Transverse colon (tissue), 4 donors: ENCODE measurements around the gene KRTAP21-2. TPM values are rescaled to one million over a fixed set of nuclear protein-coding genes. Genes with fewer than 3 reads are reported as not detected.

Source experiments
- DNase-seq: peaks from one replicate; pipeline ENCODE4 v3.0.0-alpha.2; 2019
- H3K27ac ChIP-seq, 4 donors: fragments of 200-600 bp; sonication (generic); 2 replicates each; pipeline ENCODE4 v1.5.1; 2016 to 2018; ENCODE audit warnings: inconsistent platforms in 4 of 4
- H3K27me3 ChIP-seq: fragments of 200-600 bp; sonication (generic); 2 replicates; pipeline ENCODE4 v1.5.1; 2017; ENCODE audit warnings: inconsistent platforms
- H3K36me3 ChIP-seq, 4 donors: fragments of 200-600 bp; sonication (generic); 2 replicates each; pipeline ENCODE4 v1.5.1; 2017 to 2019; ENCODE audit warnings: inconsistent platforms in 4 of 4
- H3K4me1 ChIP-seq, 4 donors: fragments of 200-600 bp; sonication (generic); 2 replicates each; pipeline ENCODE4 v1.5.1; 2017 to 2020; ENCODE audit warnings: inconsistent platforms in 4 of 4
- H3K4me3 ChIP-seq, 4 donors: fragments of 200-600 bp; sonication (generic); 1 replicate in 1 of 4; 2 replicates in 3 of 4; pipeline versions ENCODE4 v1.5.1 to v1.6.1; 2017 to 2019; ENCODE audit warnings: inconsistent platforms in 4 of 4
- H3K9me3 ChIP-seq, 2 donors: fragments of 200-600 bp; sonication (generic); 2 replicates each; pipeline ENCODE4 v1.5.1; 2017 to 2019; ENCODE audit warnings: inconsistent platforms in 2 of 2
- CTCF ChIP-seq, 5 experiments: fragments of 200-600 bp in 3 of 5; fragments of 450-650 bp in 2 of 5; sonication (generic) in 3 of 5; IDR thresholded peaks; 1 replicate in 2 of 5; 2 replicates in 3 of 5; pipeline ENCODE4 v1.5.1; 2016 to 2017; ENCODE audit warnings: antibody characterized with exemption in 5 of 5, inconsistent platforms in 3 of 5, mild to moderate bottlenecking in 2 of 5, moderate library complexity in 1 of 5
- EP300 ChIP-seq: sonication (generic); formaldehyde crosslinking; IDR thresholded peaks from one replicate; pipeline ENCODE4 v1.6.1; 2017; ENCODE audit warnings: antibody characterized with exemption, low read depth
- POLR2A ChIP-seq: fragments of 450-650 bp; IDR thresholded peaks from one replicate; pipeline ENCODE4 v1.6.1; 2016; ENCODE audit warnings: antibody characterized with exemption, mild to moderate bottlenecking, moderate library complexity
- POLR2AphosphoS5 ChIP-seq, 3 donors: sonication (generic); formaldehyde crosslinking; IDR thresholded peaks; one replicate each; pipeline ENCODE4 v1.6.1; 2016; ENCODE audit warnings: antibody characterized with exemption in 3 of 3
- WGBS, 2 donors: methylation state at CpG; one replicate each; pipeline ENCODE4 v1.1.5; 2018; ENCODE audit warnings: low coverage in 1 of 2; 5-methylcytosine and 5-hydroxymethylcytosine counted together
- in situ Hi-C, 4 donors: fragments of 200-750 bp; cut with MboI; loops; one replicate each; pipeline versions ENCODE4 v1.15.0 to v1.15.1; 2017; ENCODE audit warnings: low sequenced_read_pairs in 3 of 4, low pct_ligation_motif_present in 1 of 4, low pct_unique_long_range_greater_than_20kb in 1 of 4
- intact Hi-C: fragments of 100-400 bp; cut with DNase I; formaldehyde crosslinking; loops from one replicate; pipeline ENCODE4 v1.15.1; 2023; ENCODE audit warnings: low total_unique reads
- total RNA-seq, 4 donors: library from RNA; depleted of rRNA; stranded (reverse); fragments of >200 nt; gene quantifications; one replicate each; pipeline ENCODE4 v1.1.0, GENCODE V29; 2016

The KRTAP21-2 gene
- total RNA-seq, 4 donors from 2014 or later: not detected

GRCh38 chr21:30719401-30719800, 27.7 kb downstream of the KRTAP21-2 start:
- no peak for TF ChIP-seq POLR2A
- no peak for TF ChIP-seq EP300
- no peak for TF ChIP-seq CTCF (IDR thresholded peaks at IDR 0.05)
- no peak for TF ChIP-seq POLR2AphosphoS5 (IDR thresholded peaks at IDR 0.05)
- WGBS, 2 donors: 87 to 100% methylated on average over 1 of the region's 1 CpG
- H3K27me3 ChIP-seq: no peaks in the 10 kb centered on the region
- no peak overlapping the region for H3K4me3 ChIP-seq
- in situ Hi-C loops: no loop called here
- DNase-seq: no peak
- no peak overlapping the region for H3K27ac ChIP-seq
- H3K4me1 ChIP-seq: no peaks in the 10 kb centered on the region
- no peaks in the 10 kb centered on the region for H3K36me3 ChIP-seq
- H3K9me3 ChIP-seq: peaks cover 0 to 3% of the 10 kb centered on the region in 2 donors
- intact Hi-C loops: no loop called here

GRCh38 chr21:30718239-30718909, 28.7 kb downstream of the KRTAP21-2 start, which contains the start of gene KRTAP21-3:
Gene KRTAP21-3 (minus strand): TSS chr21:30718777. CDS start chr21:30718759, 18 bp downstream.
- Histone ChIP-seq H3K27ac (no peak within 1 kb of the TSS), H3K4me3 (no peak within 1 kb of the TSS), H3K36me3 (no peaks in the 10 kb centered on the region), H3K27me3 (no peaks in the 10 kb centered on the region), H3K4me1 (no peaks in the 10 kb centered on the region), H3K9me3 (peaks cover 0 to 3% of the 10 kb centered on the region in 2 donors)
- intact Hi-C loops: no loop called here
- WGBS, 2 donors: 68 to 71% methylated on average over 3 of the region's 3 CpGs
- TF ChIP-seq POLR2A (no peak), CTCF (IDR thresholded peaks at IDR 0.05) (no peak), POLR2AphosphoS5 (IDR thresholded peaks at IDR 0.05) (no peak), EP300 (no peak)
- in situ Hi-C loops: no loop called here
- DNase-seq: no peak

- Histone ChIP-seq H3K36me3 (no peaks in the 10 kb centered on the region), H3K4me3 (no peak overlapping the region), H3K27me3 (no peaks in the 10 kb centered on the region), H3K9me3 (peaks cover 0 to 6% of the 10 kb centered on the region in 2 donors), H3K27ac (no peak overlapping the region), H3K4me1 (no peaks in the 10 kb centered on the region)
- in situ Hi-C loops: no loop called here
- no peak for TF ChIP-seq POLR2AphosphoS5 (IDR thresholded peaks at IDR 0.05)
- no peak for TF ChIP-seq POLR2A
- no peak for TF ChIP-seq EP300
- TF ChIP-seq CTCF (IDR thresholded peaks at IDR 0.05): no peak
- intact Hi-C loops: no loop called here
- DNase-seq: no peak
- 83 to 90% methylated on average over 2 of the region's 2 CpGs for WGBS, 2 donors
Measured at GRCh38 chr21:30717105-30717504, 30.0 kb downstream of the KRTAP21-2 start.

GRCh38 chr21:30714946-30715345, 32.1 kb downstream of the KRTAP21-2 start:
- Histone ChIP-seq H3K9me3 (peaks cover 0 to 3% of the 10 kb centered on the region in 2 donors), H3K4me3 (no peak overlapping the region), H3K27ac (no peak overlapping the region), H3K27me3 (no peaks in the 10 kb centered on the region), H3K36me3 (no peaks in the 10 kb centered on the region), H3K4me1 (no peaks in the 10 kb centered on the region)
- intact Hi-C loops (no loop called here), in situ Hi-C loops (no loop called here)
- no peak for DNase-seq
- TF ChIP-seq EP300 (no peak), POLR2A (no peak), POLR2AphosphoS5 (IDR thresholded peaks at IDR 0.05) (no peak), CTCF (IDR thresholded peaks at IDR 0.05) (no peak)
- WGBS, 2 donors: 73 to 80% methylated on average over 2 of the region's 2 CpGs
